Bronchial epithelial cell (primary cell): ENCODE measurements around the gene DNTTIP2. TPM values are rescaled to one million over a fixed set of nuclear protein-coding genes. Genes with fewer than 3 reads are reported as not detected.

ENCODE experiments used
- DNase-seq: peaks from one replicate; pipeline ENCODE4 v3.0.0-alpha.2; 2010; ENCODE audit warnings: low read depth
- FAIRE-seq: peaks from 2 replicates; lab custom pipeline; 2011; peaks lifted over from hg19 to GRCh38; lab: Jason Lieb, UNC
- H3K27me3 ChIP-seq: 2 replicates; pipeline ENCODE4 v1.5.1; 2011; ENCODE audit warnings: low read length; ENCODE audit not compliant: control insufficient read depth, insufficient read depth
- H3K36me3 ChIP-seq: 2 replicates; pipeline ENCODE4 v1.5.1; 2011; ENCODE audit warnings: low read length; ENCODE audit not compliant: control insufficient read depth, insufficient read depth
- H3K4me3 ChIP-seq: 2 replicates; pipeline ENCODE4 v1.5.1; 2011; ENCODE audit warnings: mild to moderate bottlenecking, low read depth, low read length, control low read depth
- total RNA-seq: library from RNA; depleted of rRNA; stranded (reverse); fragments of >200 nt; gene quantifications from 2 replicates; pipeline ENCODE4 v1.2.1, GENCODE V29; 2014
- TF ChIP-seq, protein P1 (sequence below): IDR thresholded peaks from 2 replicates; pipeline ENCODE4 v1.5.1; 2011; ENCODE audit warnings: mild to moderate bottlenecking, moderate library complexity, low read length, control low read depth, inconsistent platforms; ENCODE audit not compliant: insufficient read depth, severe bottlenecking

The DNTTIP2 gene
- total RNA-seq, 1 donor from 2014 or later: 24.5 TPM

DNA sequence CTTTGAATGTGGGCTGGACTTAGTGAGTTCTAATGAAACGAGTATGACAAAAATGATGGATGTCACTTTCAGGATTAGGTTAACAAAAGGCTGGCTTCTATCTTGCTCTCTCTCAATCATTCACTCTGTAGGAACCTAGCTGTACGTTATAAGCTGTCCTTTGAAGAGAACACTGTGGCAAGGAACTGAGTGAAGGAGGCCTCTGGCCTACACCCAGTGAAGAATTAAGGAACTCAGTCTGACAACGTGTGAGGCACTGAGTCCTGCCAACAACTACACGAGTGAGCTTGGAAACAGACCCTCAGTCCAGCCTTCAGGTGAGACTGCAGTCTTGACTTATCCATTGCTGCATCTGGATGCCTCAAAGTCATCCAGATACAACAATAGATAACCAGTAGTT lies 3.3 kb upstream of the DNTTIP2 start:
- peaks cover 3% of the 10 kb centered on the region for H3K36me3 ChIP-seq
- TF ChIP-seq, protein P1, sequence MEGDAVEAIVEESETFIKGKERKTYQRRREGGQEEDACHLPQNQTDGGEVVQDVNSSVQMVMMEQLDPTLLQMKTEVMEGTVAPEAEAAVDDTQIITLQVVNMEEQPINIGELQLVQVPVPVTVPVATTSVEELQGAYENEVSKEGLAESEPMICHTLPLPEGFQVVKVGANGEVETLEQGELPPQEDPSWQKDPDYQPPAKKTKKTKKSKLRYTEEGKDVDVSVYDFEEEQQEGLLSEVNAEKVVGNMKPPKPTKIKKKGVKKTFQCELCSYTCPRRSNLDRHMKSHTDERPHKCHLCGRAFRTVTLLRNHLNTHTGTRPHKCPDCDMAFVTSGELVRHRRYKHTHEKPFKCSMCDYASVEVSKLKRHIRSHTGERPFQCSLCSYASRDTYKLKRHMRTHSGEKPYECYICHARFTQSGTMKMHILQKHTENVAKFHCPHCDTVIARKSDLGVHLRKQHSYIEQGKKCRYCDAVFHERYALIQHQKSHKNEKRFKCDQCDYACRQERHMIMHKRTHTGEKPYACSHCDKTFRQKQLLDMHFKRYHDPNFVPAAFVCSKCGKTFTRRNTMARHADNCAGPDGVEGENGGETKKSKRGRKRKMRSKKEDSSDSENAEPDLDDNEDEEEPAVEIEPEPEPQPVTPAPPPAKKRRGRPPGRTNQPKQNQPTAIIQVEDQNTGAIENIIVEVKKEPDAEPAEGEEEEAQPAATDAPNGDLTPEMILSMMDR: no peak
- FAIRE-seq (no peak), DNase-seq (no peak)
- H3K27me3 ChIP-seq: no peaks in the 10 kb centered on the region
- H3K4me3 ChIP-seq: no peak overlapping the region

DNA sequence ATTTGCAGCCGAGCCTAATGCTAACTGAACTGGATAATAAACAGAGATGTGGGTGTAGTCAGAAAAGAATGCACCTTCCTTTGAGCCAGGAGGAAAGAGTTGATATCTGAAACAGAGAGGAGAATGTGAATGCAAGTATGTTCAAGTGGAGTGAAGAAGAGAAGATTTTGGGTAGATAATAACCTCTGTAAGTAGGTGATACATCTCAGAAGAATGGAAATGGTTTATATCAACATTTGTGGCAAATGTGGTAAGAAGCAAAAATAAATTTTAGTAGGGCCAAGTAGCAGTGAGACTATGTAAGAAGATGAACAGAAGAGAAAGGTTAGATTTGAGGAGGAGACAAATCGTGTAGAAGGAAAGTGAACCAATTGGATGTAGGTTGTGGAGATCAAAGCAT lies 1.7 kb upstream of the DNTTIP2 start:
- Histone ChIP-seq H3K36me3 (peaks cover 12% of the 10 kb centered on the region), H3K27me3 (no peaks in the 10 kb centered on the region), H3K4me3 (no peak overlapping the region)
- TF ChIP-seq, protein P1: no peak
- DNase-seq: no peak
- FAIRE-seq: no peak

DNA sequence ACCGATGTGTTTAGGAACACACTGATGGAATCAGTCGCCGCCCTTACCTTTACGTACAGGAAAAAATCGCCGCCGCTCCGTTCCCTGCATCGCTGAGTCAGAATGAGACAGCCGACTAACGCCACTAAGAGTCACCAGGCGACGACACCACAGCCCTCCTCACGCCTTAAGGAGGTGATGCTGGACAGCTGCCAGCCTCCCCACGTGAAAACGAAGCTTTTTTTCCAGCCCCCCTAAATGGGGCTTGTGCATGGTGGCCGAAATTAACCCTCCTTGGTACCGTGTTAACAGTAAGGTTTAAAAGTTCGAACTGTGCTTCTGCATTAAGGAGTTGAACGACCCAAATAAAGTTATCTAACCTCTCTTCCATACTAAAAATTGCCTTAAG lies 511 bp downstream of the DNTTIP2 start:
- Histone ChIP-seq H3K4me3 (peak overlapping the region; percentile 75), H3K27me3 (no peaks in the 10 kb centered on the region), H3K36me3 (peaks cover 15% of the 10 kb centered on the region)
- TF ChIP-seq, protein P1: no peak
- FAIRE-seq (no peak), DNase-seq (peak; percentile 72)

DNA sequence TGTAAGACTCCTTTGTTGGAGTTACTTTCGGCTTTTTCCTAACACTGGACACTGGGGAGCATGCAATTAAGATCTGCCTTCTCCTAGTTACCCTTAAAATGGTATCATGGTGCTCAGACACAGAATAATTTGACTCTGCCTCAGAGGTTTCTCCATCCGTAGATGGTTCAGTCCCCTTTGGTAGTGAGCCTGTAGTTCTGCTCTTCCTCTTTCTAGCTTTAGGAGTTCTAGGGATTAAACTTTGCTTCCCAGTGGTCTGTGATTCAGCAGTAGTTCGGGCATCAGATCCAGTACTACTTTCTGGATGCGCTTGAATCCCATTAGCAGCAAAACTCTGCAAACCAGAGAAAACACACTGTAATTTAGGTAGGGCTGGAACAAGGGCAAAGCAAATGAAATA lies 1.5 kb downstream of the DNTTIP2 start:
- DNase-seq: no peak
- no peak overlapping the region for H3K4me3 ChIP-seq
- no peaks in the 10 kb centered on the region for H3K27me3 ChIP-seq
- H3K36me3 ChIP-seq: peaks cover 18% of the 10 kb centered on the region
- no peak for FAIRE-seq
- TF ChIP-seq, protein P1: no peak

DNA sequence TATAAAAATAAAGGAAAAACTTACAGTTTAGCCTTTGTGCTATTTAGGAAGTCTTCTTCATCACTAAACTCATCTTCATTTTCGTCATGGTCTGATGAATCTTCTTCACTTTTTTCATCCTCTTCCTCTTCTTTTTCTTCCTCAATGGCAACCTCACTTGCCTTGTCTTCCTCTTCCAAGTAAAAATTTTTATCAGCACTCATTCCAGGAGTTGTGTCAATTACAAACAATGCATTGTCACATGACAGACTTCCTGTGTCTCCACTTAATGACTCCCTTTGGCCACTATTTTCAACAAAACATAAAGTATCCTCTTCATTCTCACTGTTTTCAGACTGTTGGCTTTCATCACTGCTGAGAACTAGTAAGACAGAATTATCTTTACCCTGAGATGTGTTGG lies 2.8 kb downstream of the DNTTIP2 start:
- TF ChIP-seq, protein P1: no peak
- DNase-seq (no peak), FAIRE-seq (no peak)
- no peaks in the 10 kb centered on the region for H3K27me3 ChIP-seq
- H3K4me3 ChIP-seq: no peak overlapping the region
- H3K36me3 ChIP-seq: peaks cover 18% of the 10 kb centered on the region

DNA sequence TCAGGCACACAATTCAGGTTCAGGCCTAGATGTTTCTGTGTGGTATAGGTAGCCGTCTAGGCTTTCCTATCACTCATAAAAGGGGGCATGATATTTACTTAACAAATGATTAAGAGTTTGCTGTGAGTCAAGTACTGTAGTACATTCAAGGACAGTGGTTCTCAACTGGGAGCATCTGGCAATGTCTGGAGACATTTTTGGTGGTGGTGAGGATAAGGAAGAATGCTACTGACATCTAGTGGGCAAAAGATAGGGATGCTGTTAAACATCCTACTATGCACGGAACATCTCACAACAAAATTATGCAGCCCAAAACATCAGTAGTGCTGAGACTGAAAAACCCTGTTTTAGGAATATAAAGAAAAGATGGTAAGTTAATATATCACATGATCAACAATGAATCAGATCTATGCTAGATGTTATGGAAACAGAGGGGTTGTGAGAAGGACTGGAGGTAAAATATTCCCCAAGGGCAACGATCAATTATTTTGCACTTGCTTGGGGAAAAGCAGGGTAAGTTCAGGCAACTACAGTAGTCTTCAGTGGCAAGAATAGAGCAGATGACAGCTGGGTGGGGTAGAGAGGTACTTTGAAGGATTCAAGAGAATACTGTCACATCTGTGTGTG lies 4.9 kb downstream of the DNTTIP2 start:
- TF ChIP-seq, protein P1: peak; percentile 54
- FAIRE-seq (no peak), DNase-seq (peak; percentile 48)
- no peak overlapping the region for H3K4me3 ChIP-seq
- H3K36me3 ChIP-seq: peaks cover 20% of the 10 kb centered on the region
- H3K27me3 ChIP-seq: no peaks in the 10 kb centered on the region
